LNCaP clone FGC (cell line): ENCODE data around the gene L1CAM.

ENCODE experiments used
- DNase-seq: peaks from one replicate; pipeline ENCODE4 v3.0.0-alpha.2; 2011; ENCODE audit warnings: low read depth
- H3K4me3 ChIP-seq: 2 replicates; pipeline ENCODE4 v1.5.1; 2011; ENCODE audit warnings: mild to moderate bottlenecking, low read depth, low read length, control low read depth
- CTCF ChIP-seq: IDR thresholded peaks from 2 replicates; pipeline ENCODE4 v1.5.1; 2012; ENCODE audit warnings: mild to moderate bottlenecking; ENCODE audit not compliant: control insufficient read depth, insufficient read depth; ENCODE audit errors: extremely low read depth

Gene L1CAM

GRCh38 chrX:153885968-153886903 is at the start of gene L1CAM:
Gene L1CAM, minus strand, starts transcription at chrX:153886173. Its CDS starts 10,337 bp downstream, at chrX:153875836.
- no peak within 1 kb of the TSS for H3K4me3 ChIP-seq
- DNase-seq: no peak
- TF ChIP-seq CTCF: no peak

- DNase-seq: no peak
- H3K4me3 ChIP-seq: peak overlapping the region; percentile 42
- no peak for TF ChIP-seq CTCF
Measured at GRCh38 chrX:153935326-153935851, 49.4 kb upstream of the L1CAM start.

- TF ChIP-seq CTCF: no peak
- no peak for DNase-seq
- peak within 1 kb of the TSS; percentile 70 for H3K4me3 ChIP-seq
Measured at GRCh38 chrX:153934762-153935325, 48.9 kb upstream of the L1CAM start, which contains the start of gene NAA10. Gene NAA10, minus strand, starts transcription at chrX:153935037. Its CDS starts 133 bp downstream, at chrX:153934904.

GRCh38 chrX:153934148-153934761 is 48.3 kb upstream of the L1CAM start:
- H3K4me3 ChIP-seq: peak overlapping the region; percentile 70

GRCh38 chrX:153933748-153934147 is 47.8 kb upstream of the L1CAM start:
- TF ChIP-seq CTCF: no peak
- H3K4me3 ChIP-seq: peak overlapping the region; percentile 70
- DNase-seq: no peak

More at GRCh38 chrX:153934148-153934761, 48.3 kb upstream of the L1CAM start:
- TF ChIP-seq CTCF: no peak
- DNase-seq: no peak

- H3K4me3 ChIP-seq: no peak overlapping the region
- no peak for TF ChIP-seq CTCF
- no peak for DNase-seq
Measured at GRCh38 chrX:153932220-153932915, 46.4 kb upstream of the L1CAM start.
